Tibial nerve (tissue), 4 donors: ENCODE measurements around the gene TTBK2. TPM values are rescaled to one million over a fixed set of nuclear protein-coding genes. Genes with fewer than 3 reads are reported as not detected.
"Not testable (repeated sequence)": the region's sequence is repeated elsewhere in the genome, so short reads cannot be mapped to it uniquely, and the experiment has no call there.

Experiments used
- DNase-seq, 2 donors: peaks; one replicate each; pipeline ENCODE4 v3.0.0-alpha.2; 2019; ENCODE audit warnings: low spot score in 2 of 2
- H3K27ac ChIP-seq, 4 donors: fragments of 200-600 bp; sonication (generic) in 3 of 4; one replicate each; pipeline ENCODE4 v1.5.1; 2017 to 2019; ENCODE audit warnings: mild to moderate bottlenecking in 1 of 4
- H3K27me3 ChIP-seq, 2 donors: fragments of 200-600 bp; sonication (generic) in 1 of 2; one replicate each; pipeline versions ENCODE4 v1.5.1 to v1.6.0; 2017 to 2019
- H3K36me3 ChIP-seq, 3 donors: fragments of 200-600 bp; sonication (generic); one replicate each; pipeline ENCODE4 v1.5.1; 2018 to 2019
- H3K4me1 ChIP-seq, 4 donors: fragments of 200-600 bp; sonication (generic) in 3 of 4; one replicate each; pipeline ENCODE4 v1.5.1; 2017 to 2019
- H3K4me3 ChIP-seq, 4 donors: fragments of 200-600 bp; sonication (generic) in 3 of 4; one replicate each; pipeline ENCODE4 v1.5.1; 2017 to 2019; ENCODE audit warnings: mild to moderate bottlenecking in 1 of 4, moderate library complexity in 1 of 4
- H3K9me3 ChIP-seq, 4 donors: fragments of 200-600 bp; sonication (generic) in 3 of 4; one replicate each; pipeline ENCODE4 v1.5.1; 2017 to 2019
- CTCF ChIP-seq, 5 experiments: fragments of 200-600 bp in 3 of 5; fragments of 450-650 bp in 2 of 5; sonication (generic) in 3 of 5; IDR thresholded peaks; one replicate each; pipeline ENCODE4 v1.5.1; 2016 to 2019; ENCODE audit warnings: antibody characterized with exemption in 5 of 5, mild to moderate bottlenecking in 3 of 5, moderate library complexity in 2 of 5
- EP300 ChIP-seq, 2 donors: sonication (generic); formaldehyde crosslinking; IDR thresholded peaks; one replicate each; pipeline ENCODE4 v1.6.1; 2017; ENCODE audit warnings: antibody characterized with exemption in 2 of 2, mild to moderate bottlenecking in 1 of 2
- POLR2A ChIP-seq, 2 donors: fragments of 450-650 bp; IDR thresholded peaks; one replicate each; pipeline ENCODE4 v1.6.1; 2017; ENCODE audit warnings: antibody characterized with exemption in 2 of 2, mild to moderate bottlenecking in 2 of 2, moderate library complexity in 2 of 2
- WGBS, 2 donors: methylation state at CpG; one replicate each; pipeline ENCODE4 v1.1.5; 2018; 5-methylcytosine and 5-hydroxymethylcytosine counted together
- total RNA-seq, 4 donors: library from RNA; depleted of rRNA; stranded (reverse); fragments of >200 nt; gene quantifications; one replicate each; pipeline ENCODE4 v1.1.0, GENCODE V29; 2016

Gene TTBK2
- total RNA-seq, 4 donors from 2014 or later, result 20.2 to 31.2 (median 23.4) TPM

DNA sequence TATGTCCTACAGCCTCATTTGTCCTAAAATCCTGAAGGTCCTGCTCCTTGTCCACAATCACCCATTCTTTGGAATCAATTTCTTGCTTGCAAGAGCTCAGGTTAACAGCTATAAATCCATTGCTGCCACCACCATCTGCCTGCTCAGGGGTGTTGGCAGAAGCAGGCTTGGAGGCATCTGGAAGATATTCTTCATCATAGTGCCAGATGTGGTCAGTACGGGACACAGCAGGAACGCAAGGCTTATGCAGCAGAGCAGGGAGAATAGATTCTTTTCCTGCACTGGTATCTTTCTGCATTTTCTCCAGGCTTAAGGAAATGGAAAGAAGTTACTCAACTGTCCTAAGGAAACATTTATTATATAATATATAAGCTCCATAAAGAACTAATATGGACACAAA, 145.2 kb downstream of the TTBK2 start:
- H3K4me1 ChIP-seq, result no peaks in the 10 kb centered on the region
- DNase-seq, result no peak
- WGBS, 2 donors, result 73 to 86% methylated on average over 2 of the region's 2 CpGs
- H3K4me3 ChIP-seq, result no peak overlapping the region
- peaks cover 0 to 53% (median 10%) of the 10 kb centered on the region in 3 donors for H3K36me3 ChIP-seq
- no peaks in the 10 kb centered on the region for H3K27me3 ChIP-seq
- no peak for TF ChIP-seq EP300 (IDR thresholded peaks at IDR 0.05)
- TF ChIP-seq POLR2A (IDR thresholded peaks at IDR 0.05), result no peak
- TF ChIP-seq CTCF (IDR thresholded peaks at IDR 0.05), result no peak
- no peaks in the 10 kb centered on the region for H3K9me3 ChIP-seq
- no peak overlapping the region for H3K27ac ChIP-seq

- H3K27ac ChIP-seq, result no peak overlapping the region
- DNase-seq, result no peak
- 90 to 93% methylated on average over 2 of the region's 2 CpGs for WGBS, 2 donors
These were observed 147.7 kb downstream of the TTBK2 start for GRCh38 chr15:42772901-42773300.

GRCh38 chr15:42772144-42772543, 148.4 kb downstream of the TTBK2 start:
- peaks cover 0 to 5% (median 0%) of the 10 kb centered on the region in 4 donors for H3K9me3 ChIP-seq
- no peaks in the 10 kb centered on the region for H3K4me1 ChIP-seq
- no peak overlapping the region for H3K4me3 ChIP-seq
- H3K27ac ChIP-seq, result no peak overlapping the region
- 52 to 54% methylated on average over 2 of the region's 2 CpGs for WGBS, 2 donors
- peak in 1 of 2 donors; percentile 32 for DNase-seq
- H3K36me3 ChIP-seq, result peaks cover 0 to 57% (median 10%) of the 10 kb centered on the region in 3 donors
- H3K27me3 ChIP-seq, result no peaks in the 10 kb centered on the region
- TF ChIP-seq POLR2A (IDR thresholded peaks at IDR 0.05) (no peak), EP300 (IDR thresholded peaks at IDR 0.05) (no peak), CTCF (IDR thresholded peaks at IDR 0.05) (no peak)

More at GRCh38 chr15:42772901-42773300, 147.7 kb downstream of the TTBK2 start:
- H3K27me3 ChIP-seq, result no peaks in the 10 kb centered on the region
- no peak overlapping the region for H3K4me3 ChIP-seq
- H3K4me1 ChIP-seq, result no peaks in the 10 kb centered on the region
- TF ChIP-seq EP300 (IDR thresholded peaks at IDR 0.05), result no peak
- no peak for TF ChIP-seq POLR2A (IDR thresholded peaks at IDR 0.05)
- TF ChIP-seq CTCF (IDR thresholded peaks at IDR 0.05), result no peak
- H3K9me3 ChIP-seq, result peaks cover 0 to under 1% (median 0%) of the 10 kb centered on the region in 4 donors
- peaks cover 0 to 57% (median 10%) of the 10 kb centered on the region in 3 donors for H3K36me3 ChIP-seq

GRCh38 chr15:42766109-42766508, 154.5 kb downstream of the TTBK2 start:
- peaks cover 0 to 26% (median 3%) of the 10 kb centered on the region in 4 donors for H3K9me3 ChIP-seq
- H3K27me3 ChIP-seq, H3K27ac ChIP-seq, H3K4me3 ChIP-seq, H3K4me1 ChIP-seq, DNase-seq: not testable (repeated sequence)
- peaks cover 0 to 51% (median 0%) of the 10 kb centered on the region in 3 donors for H3K36me3 ChIP-seq
- WGBS, 2 donors, result 88 to 98% methylated on average over 4 of the region's 4 CpGs

- H3K4me3 ChIP-seq, H3K4me1 ChIP-seq, H3K27me3 ChIP-seq, DNase-seq, H3K27ac ChIP-seq: not testable (repeated sequence)
- Histone ChIP-seq H3K36me3 (peaks cover 0 to 47% (median 0%) of the 10 kb centered on the region in 3 donors), H3K9me3 (peaks cover 0 to 40% (median 7%) of the 10 kb centered on the region in 4 donors)
- WGBS, 2 donors, result 81% methylated on average over 16 of the region's 16 CpGs
These were observed 156.3 kb downstream of the TTBK2 start for GRCh38 chr15:42764154-42764731.

DNA sequence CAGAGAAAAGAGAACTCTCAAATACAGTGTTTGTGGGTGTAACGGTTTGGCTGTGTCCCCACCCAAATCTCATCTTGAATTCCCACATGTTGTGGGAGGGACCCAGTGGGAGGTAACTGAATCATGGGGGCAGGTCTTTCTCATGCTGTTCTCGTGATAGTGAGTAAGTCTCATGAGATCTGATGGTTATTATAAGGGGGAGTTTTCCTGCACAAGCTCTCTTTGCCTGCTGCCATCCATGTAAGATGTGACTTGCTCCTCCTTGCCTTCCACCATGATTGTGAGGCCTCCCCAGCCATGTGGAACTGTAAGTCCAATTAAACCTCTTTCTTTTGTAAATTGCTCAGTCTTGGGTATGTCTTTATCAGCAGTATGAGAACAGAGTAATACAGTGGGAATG, 158.8 kb downstream of the TTBK2 start:
- H3K27ac ChIP-seq, H3K4me3 ChIP-seq, H3K4me1 ChIP-seq, H3K27me3 ChIP-seq, DNase-seq: not testable (repeated sequence)
- WGBS, 2 donors, result 65 to 68% methylated on average over 2 of the region's 2 CpGs
- Histone ChIP-seq H3K9me3 (peaks cover 0 to 35% (median 7%) of the 10 kb centered on the region in 4 donors), H3K36me3 (peaks cover 0 to 47% (median 0%) of the 10 kb centered on the region in 3 donors)
